GM12865 (cell line): ENCODE results near the gene MYG1.
"Not testable (repeated sequence)": the region's sequence is repeated elsewhere in the genome, so short reads cannot be mapped to it uniquely, and the experiment has no call there.

Experiments
- DNase-seq: peaks from one replicate; pipeline ENCODE4 v3.0.0; 2010; ENCODE audit warnings: low read depth
- H3K4me3 ChIP-seq: 2 replicates; pipeline ENCODE4 v1.5.1; 2011; ENCODE audit warnings: mild to moderate bottlenecking, low read depth, low read length, control low read depth
- CTCF ChIP-seq: IDR thresholded peaks from 2 replicates; pipeline ENCODE4 v1.5.1; 2011; ENCODE audit warnings: low read length, control low read depth, low read depth, inconsistent platforms; ENCODE audit not compliant: insufficient read depth; ENCODE audit errors: missing control alignments

MYG1 gene

GRCh38 chr12:53288322-53288721 lies 11.2 kb upstream of the MYG1 start:
- no peak for TF ChIP-seq CTCF
- no peak overlapping the region for H3K4me3 ChIP-seq
- DNase-seq, result no peak

GRCh38 chr12:53289891-53290290 lies 9.6 kb upstream of the MYG1 start:
- no peak overlapping the region for H3K4me3 ChIP-seq
- no peak for TF ChIP-seq CTCF
- no peak for DNase-seq

GRCh38 chr12:53290661-53291060 lies 8.8 kb upstream of the MYG1 start:
- TF ChIP-seq CTCF, result no peak
- DNase-seq, result no peak
- no peak overlapping the region for H3K4me3 ChIP-seq

- TF ChIP-seq CTCF, result no peak
- no peak for DNase-seq
- no peak overlapping the region for H3K4me3 ChIP-seq
These were observed 7.1 kb upstream of the MYG1 start for GRCh38 chr12:53292426-53292825.

GRCh38 chr12:53295070-53295890 lies 4.2 kb upstream of the MYG1 start, which contains the start of gene PFDN5:
PFDN5 (plus strand) TSS chr12:53295542; CDS start chr12:53295568, 26 bp downstream.
- TF ChIP-seq CTCF, result no peak
- peak within 1 kb of the TSS; percentile 96 for H3K4me3 ChIP-seq
- peak; percentile 95 for DNase-seq

- no peak for DNase-seq
- peak overlapping the region; percentile 96 for H3K4me3 ChIP-seq
- no peak for TF ChIP-seq CTCF
These were observed 3.6 kb upstream of the MYG1 start for GRCh38 chr12:53295891-53296219.

- DNase-seq, H3K4me3 ChIP-seq: not testable (repeated sequence)
These were observed 2.4 kb upstream of the MYG1 start for GRCh38 chr12:53297106-53297505.
